ENCODE data around the gene OGA. TPM values are rescaled to one million over a fixed set of nuclear protein-coding genes. Genes with fewer than 3 reads are reported as not detected.
A peak's percentile ranks its signal among the peaks of the same experiment; 100 is the strongest.

The OGA gene
- total RNA-seq, 1 donor from 2014 or later: 96.4 TPM

GRCh38 chr10:101762736-101763135, 55.5 kb downstream of the OGA start:
- no peak for FAIRE-seq

GRCh38 chr10:101761226-101761625, 57.0 kb downstream of the OGA start:
- no peak for TF ChIP-seq CTCF (IDR thresholded peaks at IDR 0.05; ENCODE audit: insufficient read depth, low read length, severe bottlenecking)
- peaks cover 6% of the 10 kb centered on the region for H3K27me3 ChIP-seq (ENCODE audit: control insufficient read depth, insufficient read depth, low read length)
- no peak overlapping the region for H3K4me3 ChIP-seq (ENCODE audit: low read depth, low read length)
- DNase-seq (ENCODE audit: low read depth): no peak
- no peak for FAIRE-seq
- H3K36me3 ChIP-seq (ENCODE audit: control insufficient read depth, insufficient read depth, low read length): no peaks in the 10 kb centered on the region

More at GRCh38 chr10:101762736-101763135, 55.5 kb downstream of the OGA start:
- no peak for DNase-seq (ENCODE audit: low read depth)
- no peak overlapping the region for H3K4me3 ChIP-seq (ENCODE audit: low read depth, low read length)
- H3K27me3 ChIP-seq (ENCODE audit: control insufficient read depth, insufficient read depth, low read length): peaks cover 8% of the 10 kb centered on the region
- no peaks in the 10 kb centered on the region for H3K36me3 ChIP-seq (ENCODE audit: control insufficient read depth, insufficient read depth, low read length)
- no peak for TF ChIP-seq CTCF (IDR thresholded peaks at IDR 0.05; ENCODE audit: insufficient read depth, low read length, severe bottlenecking)

- no peak for TF ChIP-seq CTCF (IDR thresholded peaks at IDR 0.05; ENCODE audit: insufficient read depth, low read length, severe bottlenecking)
Measured at GRCh38 chr10:101760510-101760909, 57.7 kb downstream of the OGA start.

GRCh38 chr10:101759309-101760247, 58.7 kb downstream of the OGA start:
- no peak for TF ChIP-seq CTCF (IDR thresholded peaks at IDR 0.05; ENCODE audit: insufficient read depth, low read length, severe bottlenecking)
- no peak for FAIRE-seq
- no peak for DNase-seq (ENCODE audit: low read depth)
- no peak overlapping the region for H3K4me3 ChIP-seq (ENCODE audit: low read depth, low read length)
- peaks cover 6% of the 10 kb centered on the region for H3K27me3 ChIP-seq (ENCODE audit: control insufficient read depth, insufficient read depth, low read length)
- no peaks in the 10 kb centered on the region for H3K36me3 ChIP-seq (ENCODE audit: control insufficient read depth, insufficient read depth, low read length)

More at GRCh38 chr10:101760510-101760909, 57.7 kb downstream of the OGA start:
- FAIRE-seq: peak; percentile 28
- Histone ChIP-seq H3K36me3 (ENCODE audit: control insufficient read depth, insufficient read depth, low read length) (no peaks in the 10 kb centered on the region), H3K4me3 (ENCODE audit: low read depth, low read length) (no peak overlapping the region), H3K27me3 (ENCODE audit: control insufficient read depth, insufficient read depth, low read length) (peaks cover 6% of the 10 kb centered on the region)
- DNase-seq (ENCODE audit: low read depth): no peak

- no peak for FAIRE-seq
Measured at GRCh38 chr10:101758858-101759257, 59.4 kb downstream of the OGA start.

More at GRCh38 chr10:101758858-101759257, 59.4 kb downstream of the OGA start:
- Histone ChIP-seq H3K36me3 (ENCODE audit: control insufficient read depth, insufficient read depth, low read length) (no peaks in the 10 kb centered on the region), H3K27me3 (ENCODE audit: control insufficient read depth, insufficient read depth, low read length) (peaks cover 6% of the 10 kb centered on the region), H3K4me3 (ENCODE audit: low read depth, low read length) (no peak overlapping the region)
- no peak for DNase-seq (ENCODE audit: low read depth)
- TF ChIP-seq CTCF (IDR thresholded peaks at IDR 0.05; ENCODE audit: insufficient read depth, low read length, severe bottlenecking): no peak
